ENCODE results near the gene MDFIC. TPM values are rescaled to one million over a fixed set of nuclear protein-coding genes. Genes with fewer than 3 reads are reported as not detected.
A peak's percentile ranks its signal among the peaks of the same experiment; 100 is the strongest.
"Not testable (repeated sequence)": the region's sequence is repeated elsewhere in the genome, so short reads cannot be mapped to it uniquely, and the experiment has no call there.

MDFIC gene, protein sequence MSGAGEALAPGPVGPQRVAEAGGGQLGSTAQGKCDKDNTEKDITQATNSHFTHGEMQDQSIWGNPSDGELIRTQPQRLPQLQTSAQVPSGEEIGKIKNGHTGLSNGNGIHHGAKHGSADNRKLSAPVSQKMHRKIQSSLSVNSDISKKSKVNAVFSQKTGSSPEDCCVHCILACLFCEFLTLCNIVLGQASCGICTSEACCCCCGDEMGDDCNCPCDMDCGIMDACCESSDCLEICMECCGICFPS
- 10 to 100 TPM; 68.1 to 78.0 TPM for total RNA-seq
- 100 to 1,000 TPM; 180 to 194 TPM for polyA plus RNA-seq

- peaks cover 43 to 75% (median 52%) of the 10 kb centered on the region in 4 donors for H3K4me1 Mint-ChIP-seq
- H3K9me3 Mint-ChIP-seq = no peaks in the 10 kb centered on the region
- peak; percentile 59 to 75 (median 63) for DNase-seq
- Histone ChIP-seq H3K27ac (ENCODE audit: low read depth, low read length) (peak within 1 kb of the TSS; percentile 90), H3K4me1 (ENCODE audit: insufficient read depth, low read length) (peaks cover 53% of the 10 kb centered on the region), H3K27me3 (ENCODE audit: insufficient read depth, low read length) (no peaks in the 10 kb centered on the region), H3K9me3 (ENCODE audit: control insufficient read depth in 1 of 2, low read length in 2 of 2) (no peaks in the 10 kb centered on the region), H3K36me3 (ENCODE audit: insufficient read depth, low read length) (no peaks in the 10 kb centered on the region), H3K4me3 (ENCODE audit: low read length in 2 of 2) (peak within 1 kb of the TSS; percentile 59 to 93)
- intact Hi-C loops (cut with micrococcal nuclease) = loop anchor here (2.0 to 10.0 kb wide), 5 partner anchors 15 to 1293 kb away; partner anchors contain the start of gene TES
- peak within 1 kb of the TSS; percentile 91 to 99 (median 96) for H3K27ac Mint-ChIP-seq
- ChIA-PET CTCF (ENCODE audit: partially characterized antibody) (interaction anchor here (1.5 to 7.0 kb wide), 4 partner anchors 17 to 295 kb away, joined by 5 to 52 read pairs (median 16); no protein-coding TSS in a partner anchor), POLR2A (ENCODE audit: partially characterized antibody) (interaction anchor here (0.9 to 5.3 kb wide), 9 partner anchors 10 to 1292 kb away, joined by 3 to 74 read pairs (median 5); no protein-coding TSS in a partner anchor)
- peaks cover 0 to 1% of the 10 kb centered on the region in 2 donors for H3K27me3 Mint-ChIP-seq
- peak within 1 kb of the TSS; percentile 95 to 99 (median 98) for H3K4me3 Mint-ChIP-seq
- H3K36me3 Mint-ChIP-seq = peaks cover 5 to 19% of the 10 kb centered on the region in 2 donors
Observed at GRCh38 chr7:114922026-114922651, at the start of gene MDFIC. Gene MDFIC (plus strand): TSS chr7:114922094. CDS start chr7:114923034, 940 bp downstream.

DNA sequence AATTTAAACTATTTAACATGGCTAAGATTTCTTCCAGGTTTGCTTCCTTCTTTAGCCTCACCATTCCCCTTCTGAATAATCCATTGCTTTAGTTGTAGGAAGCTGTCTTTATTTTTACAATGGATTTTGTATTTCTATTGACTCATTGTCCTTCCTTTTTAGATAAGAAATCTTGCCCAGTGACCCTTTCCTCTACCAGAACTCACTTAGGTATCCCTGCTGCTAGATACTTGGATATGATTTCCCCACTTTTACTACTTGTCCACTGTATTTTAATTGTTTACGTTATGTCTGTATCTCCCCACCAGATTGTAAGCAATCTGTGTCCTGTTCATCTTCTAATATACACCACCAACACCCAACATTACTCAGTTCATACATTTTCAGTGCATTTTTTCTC lies 47.7 kb upstream of the MDFIC start:
- Histone ChIP-seq H3K9me3 (ENCODE audit: control insufficient read depth in 1 of 2, low read length in 2 of 2) (no peaks in the 10 kb centered on the region), H3K36me3 (ENCODE audit: insufficient read depth, low read length) (no peaks in the 10 kb centered on the region), H3K4me1 (ENCODE audit: insufficient read depth, low read length) (no peaks in the 10 kb centered on the region), H3K4me3 (ENCODE audit: low read length in 2 of 2) (no peak overlapping the region), H3K27ac (ENCODE audit: low read depth, low read length) (no peak overlapping the region), H3K27me3 (ENCODE audit: insufficient read depth, low read length) (no peaks in the 10 kb centered on the region)
- ChIA-PET POLR2A (ENCODE audit: partially characterized antibody) (no interaction called here), CTCF (ENCODE audit: partially characterized antibody) (no interaction called here)
- H3K27me3 Mint-ChIP-seq = no peaks in the 10 kb centered on the region
- H3K4me1 Mint-ChIP-seq = peaks cover 0 to 6% (median 0%) of the 10 kb centered on the region in 4 donors
- H3K9me3 Mint-ChIP-seq = peaks cover 0 to 8% (median 6%) of the 10 kb centered on the region in 8 donors
- DNase-seq = no peak
- no peak overlapping the region for H3K27ac Mint-ChIP-seq
- H3K36me3 Mint-ChIP-seq = peaks cover 0 to 1% of the 10 kb centered on the region in 2 donors
- H3K4me3 Mint-ChIP-seq = no peak overlapping the region
- intact Hi-C loops (cut with micrococcal nuclease) = no loop called here

DNA sequence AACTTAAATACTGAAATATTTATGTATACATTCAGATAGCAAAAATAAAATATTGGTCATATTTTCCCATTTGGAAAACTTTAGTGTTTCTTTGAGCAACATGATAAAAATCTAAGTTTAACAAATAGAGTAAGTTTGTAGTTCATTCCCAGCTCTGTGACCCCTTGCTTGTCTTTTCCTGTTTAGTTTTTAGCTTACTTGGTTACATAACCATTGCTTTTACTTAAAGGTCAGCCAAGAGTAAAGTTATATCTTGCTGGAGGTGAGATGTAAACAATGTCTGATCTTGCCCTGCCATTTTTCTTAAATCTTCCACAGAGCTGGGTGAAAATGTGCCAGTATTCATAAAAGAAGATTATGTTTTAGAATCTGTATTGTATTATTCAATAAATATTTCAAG lies 46.7 kb upstream of the MDFIC start:
- Mint-ChIP-seq H3K36me3 (peaks cover 0 to 1% of the 10 kb centered on the region in 2 donors), H3K9me3 (peaks cover 2 to 16% (median 7%) of the 10 kb centered on the region in 8 donors), H3K4me3 (no peak overlapping the region), H3K27me3 (no peaks in the 10 kb centered on the region), H3K4me1 (peaks cover 0 to 6% (median 0%) of the 10 kb centered on the region in 4 donors), H3K27ac (no peak overlapping the region)
- ChIA-PET CTCF (ENCODE audit: partially characterized antibody) (interaction anchor here (0.9 kb wide), 1 partner anchor 10 kb away, joined by 3 read pairs; no protein-coding TSS in a partner anchor), POLR2A (ENCODE audit: partially characterized antibody) (no interaction called here)
- Histone ChIP-seq H3K4me3 (ENCODE audit: low read length in 2 of 2) (no peak overlapping the region), H3K27ac (ENCODE audit: low read depth, low read length) (no peak overlapping the region), H3K27me3 (ENCODE audit: insufficient read depth, low read length) (no peaks in the 10 kb centered on the region), H3K36me3 (ENCODE audit: insufficient read depth, low read length) (no peaks in the 10 kb centered on the region), H3K9me3 (ENCODE audit: control insufficient read depth in 1 of 2, low read length in 2 of 2) (no peaks in the 10 kb centered on the region), H3K4me1 (ENCODE audit: insufficient read depth, low read length) (no peaks in the 10 kb centered on the region)
- no peak for DNase-seq
- intact Hi-C loops (cut with micrococcal nuclease) = no loop called here

GRCh38 chr7:114879554-114879953 lies 42.3 kb upstream of the MDFIC start:
- H3K27ac Mint-ChIP-seq = peak overlapping the region in 1 of 7 donors; percentile 55
- Histone ChIP-seq H3K36me3 (ENCODE audit: insufficient read depth, low read length) (no peaks in the 10 kb centered on the region), H3K27ac (ENCODE audit: low read depth, low read length) (no peak overlapping the region), H3K9me3 (ENCODE audit: control insufficient read depth in 1 of 2, low read length in 2 of 2) (no peaks in the 10 kb centered on the region), H3K27me3 (ENCODE audit: insufficient read depth, low read length) (no peaks in the 10 kb centered on the region), H3K4me1 (ENCODE audit: insufficient read depth, low read length) (no peaks in the 10 kb centered on the region), H3K4me3 (ENCODE audit: low read length in 2 of 2) (no peak overlapping the region)
- CTCF ChIA-PET (ENCODE audit: partially characterized antibody) = no interaction called here
- no peak for DNase-seq
- no peak overlapping the region for H3K4me3 Mint-ChIP-seq
- no peaks in the 10 kb centered on the region for H3K27me3 Mint-ChIP-seq
- H3K36me3 Mint-ChIP-seq = peaks cover 1 to 4% of the 10 kb centered on the region in 2 donors
- peaks cover 0 to 4% (median 0%) of the 10 kb centered on the region in 4 donors for H3K4me1 Mint-ChIP-seq
- peaks cover 5 to 21% (median 16%) of the 10 kb centered on the region in 8 donors for H3K9me3 Mint-ChIP-seq
- intact Hi-C loops (cut with micrococcal nuclease) = no loop called here
- POLR2A ChIA-PET (ENCODE audit: partially characterized antibody) = no interaction called here

GRCh38 chr7:114885836-114886235 lies 36.1 kb upstream of the MDFIC start:
- no peaks in the 10 kb centered on the region for H3K27me3 Mint-ChIP-seq
- H3K4me1 Mint-ChIP-seq = peaks cover 2 to 10% (median 9%) of the 10 kb centered on the region in 4 donors
- H3K9me3 Mint-ChIP-seq = peaks cover 0 to 7% (median 3%) of the 10 kb centered on the region in 8 donors
- CTCF ChIA-PET (ENCODE audit: partially characterized antibody) = interaction anchor here (1.0 kb wide), 1 partner anchor 20 kb away, joined by 3 read pairs; no protein-coding TSS in a partner anchor
- no peak overlapping the region for H3K4me3 Mint-ChIP-seq
- Histone ChIP-seq H3K4me1 (ENCODE audit: insufficient read depth, low read length) (no peaks in the 10 kb centered on the region), H3K27ac (ENCODE audit: low read depth, low read length) (no peak overlapping the region), H3K9me3 (ENCODE audit: control insufficient read depth in 1 of 2, low read length in 2 of 2) (no peaks in the 10 kb centered on the region), H3K27me3 (ENCODE audit: insufficient read depth, low read length) (no peaks in the 10 kb centered on the region), H3K4me3 (ENCODE audit: low read length in 2 of 2) (no peak overlapping the region), H3K36me3 (ENCODE audit: insufficient read depth, low read length) (no peaks in the 10 kb centered on the region)
- intact Hi-C loops (cut with micrococcal nuclease) = no loop called here
- POLR2A ChIA-PET (ENCODE audit: partially characterized antibody) = no interaction called here
- no peak overlapping the region for H3K27ac Mint-ChIP-seq
- DNase-seq = no peak
- H3K36me3 Mint-ChIP-seq = no peaks in the 10 kb centered on the region

- no peak for DNase-seq
- H3K27ac Mint-ChIP-seq = peak overlapping the region in 1 of 7 donors; percentile 47
- Histone ChIP-seq H3K4me1 (ENCODE audit: insufficient read depth, low read length) (no peaks in the 10 kb centered on the region), H3K4me3 (ENCODE audit: low read length in 2 of 2) (no peak overlapping the region), H3K27ac (ENCODE audit: low read depth, low read length) (no peak overlapping the region), H3K9me3 (ENCODE audit: control insufficient read depth in 1 of 2, low read length in 2 of 2) (no peaks in the 10 kb centered on the region), H3K27me3 (ENCODE audit: insufficient read depth, low read length) (no peaks in the 10 kb centered on the region), H3K36me3 (ENCODE audit: insufficient read depth, low read length) (no peaks in the 10 kb centered on the region)
- POLR2A ChIA-PET (ENCODE audit: partially characterized antibody) = no interaction called here
- H3K36me3 Mint-ChIP-seq = no peaks in the 10 kb centered on the region
- H3K9me3 Mint-ChIP-seq = peaks cover 0 to 3% (median 0%) of the 10 kb centered on the region in 8 donors
- intact Hi-C loops (cut with micrococcal nuclease) = no loop called here
- H3K4me1 Mint-ChIP-seq = peaks cover 2 to 10% (median 9%) of the 10 kb centered on the region in 4 donors
- CTCF ChIA-PET (ENCODE audit: partially characterized antibody) = interaction anchor here (1.0 kb wide), 1 partner anchor 20 kb away, joined by 3 read pairs; no protein-coding TSS in a partner anchor
- H3K4me3 Mint-ChIP-seq = no peak overlapping the region
- no peaks in the 10 kb centered on the region for H3K27me3 Mint-ChIP-seq
Observed at GRCh38 chr7:114886241-114886640, 35.7 kb upstream of the MDFIC start.

DNA sequence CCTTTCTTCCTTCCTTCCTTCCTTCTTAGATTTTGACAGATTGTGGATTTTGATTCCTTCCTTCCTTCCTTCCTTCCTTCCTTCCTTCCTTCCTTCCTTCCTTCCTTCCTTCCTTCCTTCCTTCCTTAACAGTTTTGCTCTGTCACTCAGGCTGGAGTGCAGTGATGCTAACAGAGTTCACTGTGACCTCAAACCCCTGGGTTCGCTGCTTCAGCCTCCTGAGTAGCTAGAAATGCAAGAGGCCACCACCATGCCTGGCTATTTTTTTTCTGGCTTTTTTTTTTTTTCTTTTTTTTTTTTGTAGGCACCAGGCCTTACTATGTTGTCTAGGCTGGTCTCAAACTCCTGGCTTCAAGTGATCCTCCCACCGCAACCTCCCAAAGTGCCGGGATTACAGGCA lies 32.8 kb upstream of the MDFIC start:
- intact Hi-C loops (cut with micrococcal nuclease) = loop anchor here (2.0 kb wide), 1 partner anchor 28 kb away; no protein-coding TSS in a partner anchor
- not testable (repeated sequence) for H3K4me3 ChIP-seq (ENCODE audit: low read length in 2 of 2); H3K9me3 ChIP-seq (ENCODE audit: control insufficient read depth in 1 of 2, low read length in 2 of 2); H3K27me3 ChIP-seq (ENCODE audit: insufficient read depth, low read length); H3K9me3 Mint-ChIP-seq; H3K27me3 Mint-ChIP-seq; H3K27ac ChIP-seq (ENCODE audit: low read depth, low read length); H3K4me3 Mint-ChIP-seq; H3K36me3 ChIP-seq (ENCODE audit: insufficient read depth, low read length); H3K36me3 Mint-ChIP-seq; H3K4me1 ChIP-seq (ENCODE audit: insufficient read depth, low read length)
- CTCF ChIA-PET (ENCODE audit: partially characterized antibody) = interaction anchor here (0.9 to 1.4 kb wide), 3 partner anchors 22 to 121 kb away, joined by 3 read pairs; no protein-coding TSS in a partner anchor
- H3K4me1 Mint-ChIP-seq = peaks cover 4 to 11% (median 9%) of the 10 kb centered on the region in 4 donors
- H3K27ac Mint-ChIP-seq = peak overlapping the region in 3 of 7 donors; percentile 16 to 83 (median 50)
- POLR2A ChIA-PET (ENCODE audit: partially characterized antibody) = interaction anchor here (0.6 to 1.4 kb wide), 2 partner anchors 43 to 70 kb away, joined by 3 to 5 read pairs; no protein-coding TSS in a partner anchor
- peak in 1 of 5 donors; percentile 22 for DNase-seq
